ENCODE results near the gene PTPRG. TPM values are rescaled to one million over a fixed set of nuclear protein-coding genes. Genes with fewer than 3 reads are reported as not detected.

PTPRG gene
- total and polyA plus RNA-seq, 2 experiments from 2014 or later, result 24.4 to 131 TPM

DNA sequence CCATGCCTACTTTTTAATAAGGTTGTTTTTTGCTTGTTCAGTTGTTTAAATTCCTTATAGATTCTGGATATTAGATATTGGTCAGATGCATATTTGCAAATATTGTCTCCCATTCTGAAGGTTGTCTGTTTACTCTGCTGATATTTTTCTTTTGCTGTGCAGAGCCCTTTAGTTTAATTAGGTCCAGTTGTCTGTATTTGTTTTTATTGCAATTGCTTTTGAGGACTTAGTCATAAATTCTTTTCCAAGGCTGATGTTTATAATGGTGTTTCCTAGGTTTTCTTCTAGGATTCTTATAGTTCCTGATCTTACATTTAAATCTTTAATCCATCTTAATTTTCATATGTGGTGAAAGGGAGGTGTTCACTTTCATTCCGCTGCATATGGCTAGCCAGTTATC is 77.4 kb downstream of the PTPRG start (continued):
- TF ChIP-seq STAT1 (IDR thresholded peaks at IDR 0.05; ENCODE audit: unreplicated experiment), result no peak
- TF ChIP-seq, protein P1, sequence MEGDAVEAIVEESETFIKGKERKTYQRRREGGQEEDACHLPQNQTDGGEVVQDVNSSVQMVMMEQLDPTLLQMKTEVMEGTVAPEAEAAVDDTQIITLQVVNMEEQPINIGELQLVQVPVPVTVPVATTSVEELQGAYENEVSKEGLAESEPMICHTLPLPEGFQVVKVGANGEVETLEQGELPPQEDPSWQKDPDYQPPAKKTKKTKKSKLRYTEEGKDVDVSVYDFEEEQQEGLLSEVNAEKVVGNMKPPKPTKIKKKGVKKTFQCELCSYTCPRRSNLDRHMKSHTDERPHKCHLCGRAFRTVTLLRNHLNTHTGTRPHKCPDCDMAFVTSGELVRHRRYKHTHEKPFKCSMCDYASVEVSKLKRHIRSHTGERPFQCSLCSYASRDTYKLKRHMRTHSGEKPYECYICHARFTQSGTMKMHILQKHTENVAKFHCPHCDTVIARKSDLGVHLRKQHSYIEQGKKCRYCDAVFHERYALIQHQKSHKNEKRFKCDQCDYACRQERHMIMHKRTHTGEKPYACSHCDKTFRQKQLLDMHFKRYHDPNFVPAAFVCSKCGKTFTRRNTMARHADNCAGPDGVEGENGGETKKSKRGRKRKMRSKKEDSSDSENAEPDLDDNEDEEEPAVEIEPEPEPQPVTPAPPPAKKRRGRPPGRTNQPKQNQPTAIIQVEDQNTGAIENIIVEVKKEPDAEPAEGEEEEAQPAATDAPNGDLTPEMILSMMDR (conservative IDR thresholded peaks at IDR 0.05; ENCODE audit: low read depth in 2 of 2), result no peak
- no peak for TF ChIP-seq POLR2AphosphoS5 (IDR thresholded peaks at IDR 0.05; ENCODE audit: low read depth)
- TF ChIP-seq JUNB (IDR thresholded peaks at IDR 0.05; ENCODE audit: unreplicated experiment), result no peak
- TF ChIP-seq ZNF114 (CRISPR knock-in tag; IDR thresholded peaks at IDR 0.05), result no peak
- no peak for TF ChIP-seq ZNF331 (CRISPR knock-in tag; IDR thresholded peaks at IDR 0.05; ENCODE audit: low read depth)
- no peak for TF ChIP-seq CREB1 (CRISPR knock-in tag; IDR thresholded peaks at IDR 0.05; ENCODE audit: low read depth)
- no peak for TF ChIP-seq EZH2 (IDR thresholded peaks at IDR 0.05; ENCODE audit: low read depth, unreplicated experiment)
- TF ChIP-seq NANOG (IDR thresholded peaks at IDR 0.05; ENCODE audit: borderline replicate concordance), result no peak
- no peak for TF ChIP-seq EZH2phosphoT487 (IDR thresholded peaks at IDR 0.05; ENCODE audit: unreplicated experiment)

DNA sequence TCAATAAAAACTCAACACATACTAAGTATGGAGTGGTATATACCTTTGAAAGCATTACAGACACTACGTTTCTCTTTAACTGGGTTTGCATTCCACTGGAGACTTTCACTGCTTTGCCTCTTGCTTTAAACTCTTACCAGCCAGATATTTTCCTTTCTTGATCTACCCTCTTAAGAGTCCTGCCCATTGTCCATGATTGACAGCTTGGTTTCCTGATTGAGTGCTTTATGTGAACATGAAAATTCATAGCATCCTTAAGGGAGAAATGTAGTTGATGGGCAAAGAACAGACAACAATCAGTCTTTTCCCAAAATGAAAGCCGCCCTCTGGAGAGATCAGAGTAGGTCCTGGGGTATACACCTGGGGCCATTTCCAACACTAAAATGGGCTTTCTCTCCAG is 78.6 kb downstream of the PTPRG start:
- Histone ChIP-seq H4K20me1 (replicated peaks; ENCODE audit: insufficient read depth) (peaks cover 58% of the 10 kb centered on the region), H3K79me2 (replicated peaks; ENCODE audit: insufficient read depth) (peaks cover 100% of the 10 kb centered on the region), H3K36me3 (ENCODE audit: insufficient read depth) (no peaks in the 10 kb centered on the region; the same call in 1 of the 2 replicates), H3K4me3 (no peak overlapping the region), H3K4me2 (no peak overlapping the region; the same call in 1 of the 2 replicates), H3K27ac (ENCODE audit: low read depth) (no peak overlapping the region), H3K9me2 (ENCODE audit: insufficient read depth) (no peaks in the 10 kb centered on the region), H3F3A (replicated peaks; ENCODE audit: low read depth) (no peaks in the 10 kb centered on the region), H3K27me3 (ENCODE audit: insufficient read depth) (no peaks in the 10 kb centered on the region), H2AFZ (no peak overlapping the region), H3K4me1 (ENCODE audit: insufficient read depth) (peaks cover 34% of the 10 kb centered on the region)
- peaks cover 10% of the 10 kb centered on the region; the same call in 2 of the 3 replicates for H3K9me3 Mint-ChIP-seq
- DNase-seq (ENCODE audit: low spot score) (no peak), ATAC-seq (no peak; the same call in 2 of the 3 replicates)
- no peak overlapping the region for H3K4me3 Mint-ChIP-seq
- H3K36me3 Mint-ChIP-seq (ENCODE audit: low read depth), result peaks cover 32% of the 10 kb centered on the region
- H3K4me1 Mint-ChIP-seq, result peaks cover 45% of the 10 kb centered on the region
- H3K27ac Mint-ChIP-seq, result no peak overlapping the region
- H3K27me3 Mint-ChIP-seq (ENCODE audit: insufficient read depth, low read depth, poor library complexity), result peaks cover 2% of the 10 kb centered on the region
- no peak for TF ChIP-seq ZNF114 (CRISPR knock-in tag; IDR thresholded peaks at IDR 0.05)
- TF ChIP-seq, protein P1 (conservative IDR thresholded peaks at IDR 0.05; ENCODE audit: low read depth in 2 of 2), result no peak
- no peak for TF ChIP-seq JUNB (IDR thresholded peaks at IDR 0.05; ENCODE audit: unreplicated experiment)
- no peak for TF ChIP-seq STAT1 (IDR thresholded peaks at IDR 0.05; ENCODE audit: unreplicated experiment)
- TF ChIP-seq, protein P2, sequence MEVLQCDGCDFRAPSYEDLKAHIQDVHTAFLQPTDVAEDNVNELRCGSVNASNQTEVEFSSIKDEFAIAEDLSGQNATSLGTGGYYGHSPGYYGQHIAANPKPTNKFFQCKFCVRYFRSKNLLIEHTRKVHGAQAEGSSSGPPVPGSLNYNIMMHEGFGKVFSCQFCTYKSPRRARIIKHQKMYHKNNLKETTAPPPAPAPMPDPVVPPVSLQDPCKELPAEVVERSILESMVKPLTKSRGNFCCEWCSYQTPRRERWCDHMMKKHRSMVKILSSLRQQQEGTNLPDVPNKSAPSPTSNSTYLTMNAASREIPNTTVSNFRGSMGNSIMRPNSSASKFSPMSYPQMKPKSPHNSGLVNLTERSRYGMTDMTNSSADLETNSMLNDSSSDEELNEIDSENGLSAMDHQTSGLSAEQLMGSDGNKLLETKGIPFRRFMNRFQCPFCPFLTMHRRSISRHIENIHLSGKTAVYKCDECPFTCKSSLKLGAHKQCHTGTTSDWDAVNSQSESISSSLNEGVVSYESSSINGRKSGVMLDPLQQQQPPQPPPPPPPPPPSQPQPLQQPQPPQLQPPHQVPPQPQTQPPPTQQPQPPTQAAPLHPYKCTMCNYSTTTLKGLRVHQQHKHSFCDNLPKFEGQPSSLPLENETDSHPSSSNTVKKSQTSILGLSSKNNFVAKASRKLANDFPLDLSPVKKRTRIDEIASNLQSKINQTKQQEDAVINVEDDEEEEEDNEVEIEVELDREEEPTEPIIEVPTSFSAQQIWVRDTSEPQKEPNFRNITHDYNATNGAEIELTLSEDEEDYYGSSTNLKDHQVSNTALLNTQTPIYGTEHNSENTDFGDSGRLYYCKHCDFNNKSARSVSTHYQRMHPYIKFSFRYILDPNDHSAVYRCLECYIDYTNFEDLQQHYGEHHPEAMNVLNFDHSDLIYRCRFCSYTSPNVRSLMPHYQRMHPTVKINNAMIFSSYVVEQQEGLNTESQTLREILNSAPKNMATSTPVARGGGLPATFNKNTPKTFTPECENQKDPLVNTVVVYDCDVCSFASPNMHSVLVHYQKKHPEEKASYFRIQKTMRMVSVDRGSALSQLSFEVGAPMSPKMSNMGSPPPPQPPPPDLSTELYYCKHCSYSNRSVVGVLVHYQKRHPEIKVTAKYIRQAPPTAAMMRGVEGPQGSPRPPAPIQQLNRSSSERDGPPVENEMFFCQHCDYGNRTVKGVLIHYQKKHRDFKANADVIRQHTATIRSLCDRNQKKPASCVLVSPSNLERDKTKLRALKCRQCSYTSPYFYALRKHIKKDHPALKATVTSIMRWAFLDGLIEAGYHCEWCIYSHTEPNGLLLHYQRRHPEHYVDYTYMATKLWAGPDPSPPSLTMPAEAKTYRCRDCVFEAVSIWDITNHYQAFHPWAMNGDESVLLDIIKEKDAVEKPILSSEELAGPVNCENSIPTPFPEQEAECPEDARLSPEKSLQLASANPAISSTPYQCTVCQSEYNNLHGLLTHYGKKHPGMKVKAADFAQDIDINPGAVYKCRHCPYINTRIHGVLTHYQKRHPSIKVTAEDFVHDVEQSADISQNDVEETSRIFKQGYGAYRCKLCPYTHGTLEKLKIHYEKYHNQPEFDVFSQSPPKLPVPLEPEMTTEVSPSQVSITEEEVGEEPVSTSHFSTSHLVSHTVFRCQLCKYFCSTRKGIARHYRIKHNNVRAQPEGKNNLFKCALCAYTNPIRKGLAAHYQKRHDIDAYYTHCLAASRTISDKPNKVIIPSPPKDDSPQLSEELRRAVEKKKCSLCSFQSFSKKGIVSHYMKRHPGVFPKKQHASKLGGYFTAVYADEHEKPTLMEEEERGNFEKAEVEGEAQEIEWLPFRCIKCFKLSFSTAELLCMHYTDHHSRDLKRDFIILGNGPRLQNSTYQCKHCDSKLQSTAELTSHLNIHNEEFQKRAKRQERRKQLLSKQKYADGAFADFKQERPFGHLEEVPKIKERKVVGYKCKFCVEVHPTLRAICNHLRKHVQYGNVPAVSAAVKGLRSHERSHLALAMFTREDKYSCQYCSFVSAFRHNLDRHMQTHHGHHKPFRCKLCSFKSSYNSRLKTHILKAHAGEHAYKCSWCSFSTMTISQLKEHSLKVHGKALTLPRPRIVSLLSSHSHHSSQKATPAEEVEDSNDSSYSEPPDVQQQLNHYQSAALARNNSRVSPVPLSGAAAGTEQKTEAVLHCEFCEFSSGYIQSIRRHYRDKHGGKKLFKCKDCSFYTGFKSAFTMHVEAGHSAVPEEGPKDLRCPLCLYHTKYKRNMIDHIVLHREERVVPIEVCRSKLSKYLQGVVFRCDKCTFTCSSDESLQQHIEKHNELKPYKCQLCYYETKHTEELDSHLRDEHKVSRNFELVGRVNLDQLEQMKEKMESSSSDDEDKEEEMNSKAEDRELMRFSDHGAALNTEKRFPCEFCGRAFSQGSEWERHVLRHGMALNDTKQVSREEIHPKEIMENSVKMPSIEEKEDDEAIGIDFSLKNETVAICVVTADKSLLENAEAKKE (CRISPR knock-in tag; IDR thresholded peaks at IDR 0.05), result no peak
- no peak for TF ChIP-seq EZH2phosphoT487 (IDR thresholded peaks at IDR 0.05; ENCODE audit: unreplicated experiment)
- TF ChIP-seq CREB1 (CRISPR knock-in tag; IDR thresholded peaks at IDR 0.05; ENCODE audit: low read depth), result no peak
- no peak for TF ChIP-seq EZH2 (IDR thresholded peaks at IDR 0.05; ENCODE audit: low read depth, unreplicated experiment)
- TF ChIP-seq NANOG (IDR thresholded peaks at IDR 0.05; ENCODE audit: borderline replicate concordance), result no peak
- TF ChIP-seq, protein P3, sequence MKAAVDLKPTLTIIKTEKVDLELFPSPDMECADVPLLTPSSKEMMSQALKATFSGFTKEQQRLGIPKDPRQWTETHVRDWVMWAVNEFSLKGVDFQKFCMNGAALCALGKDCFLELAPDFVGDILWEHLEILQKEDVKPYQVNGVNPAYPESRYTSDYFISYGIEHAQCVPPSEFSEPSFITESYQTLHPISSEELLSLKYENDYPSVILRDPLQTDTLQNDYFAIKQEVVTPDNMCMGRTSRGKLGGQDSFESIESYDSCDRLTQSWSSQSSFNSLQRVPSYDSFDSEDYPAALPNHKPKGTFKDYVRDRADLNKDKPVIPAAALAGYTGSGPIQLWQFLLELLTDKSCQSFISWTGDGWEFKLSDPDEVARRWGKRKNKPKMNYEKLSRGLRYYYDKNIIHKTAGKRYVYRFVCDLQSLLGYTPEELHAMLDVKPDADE (IDR thresholded peaks at IDR 0.05), result no peak

All from GM23338 (cell line).